Effector memory CD4-positive, alpha-beta T cell (primary cell): ENCODE measurements around the gene IQGAP3.

ENCODE experiments used
- DNase-seq, 3 donors: peaks; one replicate each; pipeline ENCODE4 v3.0.0-alpha.2; 2020
- H3K27ac ChIP-seq: 2 replicates; pipeline ENCODE4 v1.7.0; 2013; ENCODE audit warnings: mild to moderate bottlenecking, low read length, moderate library complexity; ENCODE audit not compliant: insufficient read depth, poor library complexity, severe bottlenecking
- H3K27me3 ChIP-seq: replicated peaks from 2 replicates; pipeline ENCODE4 v1.7.0; 2013; ENCODE audit warnings: mild to moderate bottlenecking, low read length; ENCODE audit not compliant: insufficient read depth, control insufficient read depth, poor library complexity, severe bottlenecking
- H3K36me3 ChIP-seq: 2 replicates; pipeline ENCODE4 v1.7.0; 2013; ENCODE audit warnings: mild to moderate bottlenecking, low read length, moderate library complexity; ENCODE audit not compliant: control insufficient read depth, insufficient read depth
- H3K4me1 ChIP-seq: 2 replicates; pipeline ENCODE4 v1.7.0; 2013; ENCODE audit warnings: low read length, mild to moderate bottlenecking; ENCODE audit not compliant: control insufficient read depth, insufficient read depth, poor library complexity, severe bottlenecking
- H3K4me3 ChIP-seq: 2 replicates; pipeline ENCODE4 v1.7.0; 2013; ENCODE audit warnings: low read length, low read depth, mild to moderate bottlenecking; ENCODE audit not compliant: insufficient read depth, poor library complexity, severe bottlenecking
- H3K9me3 ChIP-seq: 2 replicates; pipeline ENCODE4 v1.7.0; 2013; ENCODE audit warnings: mild to moderate bottlenecking, low read length, moderate library complexity; ENCODE audit not compliant: control insufficient read depth

The IQGAP3 gene

GRCh38 chr1:156499194-156499841, 73.0 kb downstream of the IQGAP3 start:
- peaks cover 4% of the 10 kb centered on the region for H3K36me3 ChIP-seq
- H3K9me3 ChIP-seq: no peaks in the 10 kb centered on the region
- H3K4me1 ChIP-seq: peaks cover 81% of the 10 kb centered on the region
- no peak for DNase-seq
- H3K27ac ChIP-seq: peak overlapping the region; percentile 95
- H3K27me3 ChIP-seq: no peaks in the 10 kb centered on the region
- peak overlapping the region; percentile 98 for H3K4me3 ChIP-seq

- H3K4me3 ChIP-seq: peak overlapping the region; percentile 98
- H3K36me3 ChIP-seq: peaks cover 4% of the 10 kb centered on the region
- no peaks in the 10 kb centered on the region for H3K27me3 ChIP-seq
- DNase-seq: no peak
- H3K27ac ChIP-seq: peak overlapping the region; percentile 95
- no peaks in the 10 kb centered on the region for H3K9me3 ChIP-seq
- peaks cover 80% of the 10 kb centered on the region for H3K4me1 ChIP-seq
Observed at GRCh38 chr1:156498432-156499193, 73.8 kb downstream of the IQGAP3 start.

- Histone ChIP-seq H3K27ac (no peak overlapping the region), H3K36me3 (peaks cover 4% of the 10 kb centered on the region), H3K4me3 (peak overlapping the region; percentile 98), H3K27me3 (no peaks in the 10 kb centered on the region), H3K9me3 (no peaks in the 10 kb centered on the region), H3K4me1 (peaks cover 80% of the 10 kb centered on the region)
- DNase-seq: no peak
Observed at GRCh38 chr1:156497743-156498431, 74.5 kb downstream of the IQGAP3 start.

GRCh38 chr1:156497078-156497742, 75.2 kb downstream of the IQGAP3 start:
- Histone ChIP-seq H3K4me1 (peaks cover 80% of the 10 kb centered on the region), H3K27me3 (no peaks in the 10 kb centered on the region), H3K9me3 (no peaks in the 10 kb centered on the region), H3K36me3 (peaks cover 4% of the 10 kb centered on the region), H3K27ac (no peak overlapping the region), H3K4me3 (no peak overlapping the region)
- no peak for DNase-seq

- H3K4me1 ChIP-seq: peaks cover 82% of the 10 kb centered on the region
- no peak overlapping the region for H3K27ac ChIP-seq
- H3K36me3 ChIP-seq: peaks cover 4% of the 10 kb centered on the region
- H3K9me3 ChIP-seq: no peaks in the 10 kb centered on the region
- DNase-seq: no peak
- no peaks in the 10 kb centered on the region for H3K27me3 ChIP-seq
- H3K4me3 ChIP-seq: no peak overlapping the region
Observed at GRCh38 chr1:156496211-156496761, 76.1 kb downstream of the IQGAP3 start.

GRCh38 chr1:156495401-156496140, 76.8 kb downstream of the IQGAP3 start:
- Histone ChIP-seq H3K4me3 (no peak overlapping the region), H3K27me3 (no peaks in the 10 kb centered on the region), H3K4me1 (peaks cover 89% of the 10 kb centered on the region), H3K36me3 (peaks cover 4% of the 10 kb centered on the region), H3K9me3 (no peaks in the 10 kb centered on the region), H3K27ac (no peak overlapping the region)
- DNase-seq: no peak

GRCh38 chr1:156494309-156494895, 78.0 kb downstream of the IQGAP3 start:
- Histone ChIP-seq H3K9me3 (no peaks in the 10 kb centered on the region), H3K27me3 (no peaks in the 10 kb centered on the region), H3K27ac (peak overlapping the region; percentile 31), H3K4me3 (no peak overlapping the region), H3K4me1 (peaks cover 98% of the 10 kb centered on the region), H3K36me3 (peaks cover 4% of the 10 kb centered on the region)
- DNase-seq: no peak

DNA sequence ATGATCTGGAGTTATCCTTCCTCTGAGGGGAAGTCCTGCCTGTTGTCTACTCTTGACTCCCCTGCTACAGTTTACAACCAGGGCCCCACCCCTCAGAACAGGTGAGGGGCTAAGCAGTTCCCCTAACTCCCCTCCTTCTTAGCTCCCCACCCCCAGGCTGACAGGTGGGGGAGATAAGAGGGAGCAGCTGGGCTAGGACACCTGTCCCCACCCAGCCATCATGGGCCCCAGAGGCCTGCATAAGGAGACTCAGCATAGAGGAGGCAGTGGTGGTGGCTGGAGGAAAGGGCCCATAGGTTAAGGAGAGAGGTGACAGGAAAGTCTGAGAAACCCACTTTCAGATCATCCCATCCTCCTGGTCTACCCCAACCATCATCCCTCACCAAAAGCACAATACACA, 78.6 kb downstream of the IQGAP3 start:
- no peaks in the 10 kb centered on the region for H3K27me3 ChIP-seq
- no peak for DNase-seq
- no peaks in the 10 kb centered on the region for H3K9me3 ChIP-seq
- peak overlapping the region; percentile 32 for H3K27ac ChIP-seq
- H3K4me3 ChIP-seq: no peak overlapping the region
- H3K36me3 ChIP-seq: peaks cover 4% of the 10 kb centered on the region
- peaks cover 98% of the 10 kb centered on the region for H3K4me1 ChIP-seq

DNA sequence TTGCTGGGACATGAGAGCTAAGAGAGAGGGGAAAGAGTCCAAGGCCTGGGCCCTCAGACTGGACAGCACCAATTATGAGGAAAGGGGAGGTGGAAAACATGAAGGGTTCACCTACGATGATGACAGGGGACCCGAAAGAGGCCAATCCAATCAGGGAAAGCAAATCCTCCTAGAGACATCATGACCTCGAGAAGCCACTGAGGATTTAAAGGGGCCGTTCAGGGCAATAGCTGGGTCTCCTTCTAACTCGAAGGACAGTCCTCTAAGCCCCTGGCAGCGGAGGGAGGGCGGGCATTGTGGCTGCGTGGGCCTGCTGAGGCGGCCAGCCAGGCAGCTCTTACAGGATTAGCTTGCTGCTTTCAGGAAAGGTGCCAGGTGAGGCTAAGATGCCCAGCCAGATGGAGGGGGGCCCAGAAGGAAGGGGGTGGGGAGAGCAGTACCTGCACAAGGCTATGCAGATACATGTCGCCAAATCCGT, 79.2 kb downstream of the IQGAP3 start:
- Histone ChIP-seq H3K4me3 (no peak overlapping the region), H3K27me3 (no peaks in the 10 kb centered on the region), H3K27ac (peak overlapping the region; percentile 32), H3K9me3 (no peaks in the 10 kb centered on the region), H3K36me3 (peaks cover 4% of the 10 kb centered on the region), H3K4me1 (peaks cover 98% of the 10 kb centered on the region)
- no peak for DNase-seq
